ENCODE data around the gene DRD4. TPM values are rescaled to one million over a fixed set of nuclear protein-coding genes. Genes with fewer than 3 reads are reported as not detected.

The DRD4 gene
- total and polyA plus RNA-seq, 10 of the 15 experiments (the other 5 are each of a cell fraction or from before 2014, with no cell fraction given): not detected

GRCh38 chr11:619628-620050 lies 17.4 kb upstream of the DRD4 start:
- intact Hi-C loops (cut with micrococcal nuclease; ENCODE audit: unreplicated experiment) (loop anchor here (5.0 kb wide), 1 partner anchor 103 kb away; no protein-coding TSS in a partner anchor), in situ Hi-C loops (cut with MboI) (no loop called here)
- WGBS (ENCODE audit: insufficient coverage, insufficient replicate concordance, low lambda C conversion rate, missing lambda C conversion rate): 89% methylated on average over 20 of the region's 22 CpGs
- Histone ChIP-seq H3K36me3 (ENCODE audit: control insufficient read depth in 2 of 2, insufficient read depth in 2 of 2, low read length in 1 of 2) (no peaks in the 10 kb centered on the region; a peak in 1 of 4 replicates), H2AFZ (ENCODE audit: control insufficient read depth, low read depth, low read length) (no peak overlapping the region), H3K27me3 (replicated peaks in 1 of 2; ENCODE audit: control insufficient read depth in 2 of 2, insufficient read depth in 2 of 2, low read length in 1 of 2) (no peaks in the 10 kb centered on the region), H3K9me3 (replicated peaks; ENCODE audit: control insufficient read depth, insufficient read depth, low read length) (no peaks in the 10 kb centered on the region), H4K20me1 (ENCODE audit: control insufficient read depth, insufficient read depth) (no peaks in the 10 kb centered on the region), H3K4me3 (no peak overlapping the region), H3K27ac (ENCODE audit: control insufficient read depth, insufficient read depth) (no peak overlapping the region), H3K4me2 (ENCODE audit: control insufficient read depth, insufficient read depth) (no peak overlapping the region), H3K79me2 (ENCODE audit: control insufficient read depth, insufficient read depth, low read length) (peaks cover 11% of the 10 kb centered on the region), H3K4me1 (ENCODE audit: control insufficient read depth, insufficient read depth, low read length) (peaks cover 4% of the 10 kb centered on the region), H3K9ac (ENCODE audit: control insufficient read depth, insufficient read depth, low read length) (no peak overlapping the region)
- ChIA-PET SMC1A (ENCODE audit: uncharacterized antibody, unreplicated experiment) (no interaction called here), RAD21 (ENCODE audit: unreplicated experiment) (no interaction called here), POLR2A (interaction anchor here (0.5 kb wide), 1 partner anchor 106 kb away, joined by 4 read pairs; no protein-coding TSS in a partner anchor), CTCF (no interaction called here)
- no peak for FAIRE-seq
- no TSS peak for BruUV-seq (replicated peaks)
- DNase-seq (ENCODE audit: low read depth, low spot score): no peak
- ATAC-seq: no peak
- TF ChIP-seq ZBED1 (IDR thresholded peaks at IDR 0.05; ENCODE audit: borderline replicate concordance): no peak
- no peak for TF ChIP-seq E2F8 (IDR thresholded peaks at IDR 0.05; ENCODE audit: low read depth, partially characterized antibody)
- no peak for TF ChIP-seq NBN (IDR thresholded peaks at IDR 0.05)
- no peak for TF ChIP-seq EZH2 (IDR thresholded peaks at IDR 0.05; ENCODE audit: borderline replicate concordance, control insufficient read depth, low read depth, low read length)

GRCh38 chr11:620201-620600 lies 16.9 kb upstream of the DRD4 start:
- ChIA-PET CTCF (no interaction called here), POLR2A (interaction anchor here (0.5 kb wide), 1 partner anchor 106 kb away, joined by 4 read pairs; no protein-coding TSS in a partner anchor), RAD21 (ENCODE audit: unreplicated experiment) (no interaction called here), SMC1A (ENCODE audit: uncharacterized antibody, unreplicated experiment) (no interaction called here)
- no peak overlapping the region for H3K27ac ChIP-seq (ENCODE audit: control insufficient read depth, insufficient read depth)
- intact Hi-C loops (cut with micrococcal nuclease; ENCODE audit: unreplicated experiment): no loop called here
- FAIRE-seq (no peak), DNase-seq (ENCODE audit: low read depth, low spot score) (no peak), ATAC-seq (no peak)
- BruUV-seq (replicated peaks): no TSS peak
- no peak overlapping the region for H3K4me3 ChIP-seq
- no peak overlapping the region for H2AFZ ChIP-seq (ENCODE audit: control insufficient read depth, low read depth, low read length)
- in situ Hi-C loops (cut with MboI): no loop called here
- H3K9ac ChIP-seq (ENCODE audit: control insufficient read depth, insufficient read depth, low read length): no peak overlapping the region
- H3K79me2 ChIP-seq (ENCODE audit: control insufficient read depth, insufficient read depth, low read length): peaks cover 5% of the 10 kb centered on the region
- peaks cover 4% of the 10 kb centered on the region for H3K4me1 ChIP-seq (ENCODE audit: control insufficient read depth, insufficient read depth, low read length)
- 87% methylated on average over 13 of the region's 13 CpGs for WGBS (ENCODE audit: insufficient coverage, insufficient replicate concordance, low lambda C conversion rate, missing lambda C conversion rate)
- no peaks in the 10 kb centered on the region for H3K27me3 ChIP-seq (replicated peaks in 1 of 2; ENCODE audit: control insufficient read depth in 2 of 2, insufficient read depth in 2 of 2, low read length in 1 of 2)
- TF ChIP-seq DPF2 (IDR thresholded peaks at IDR 0.05) (no peak), NRF1 (conservative IDR thresholded peaks at IDR 0.05; ENCODE audit: low read depth, low read length) (no peak), TCF3 (IDR thresholded peaks at IDR 0.05; ENCODE audit: borderline replicate concordance, insufficient read depth, low read depth, low read length) (no peak), POLR2A (IDR thresholded peaks at IDR 0.05; ENCODE audit: low read depth, low read length) (peak; percentile 22; the same call in 1 of the 2 replicates)
- H3K9me3 ChIP-seq (replicated peaks; ENCODE audit: control insufficient read depth, insufficient read depth, low read length): no peaks in the 10 kb centered on the region
- H4K20me1 ChIP-seq (ENCODE audit: control insufficient read depth, insufficient read depth): no peaks in the 10 kb centered on the region
- H3K36me3 ChIP-seq (ENCODE audit: control insufficient read depth in 2 of 2, insufficient read depth in 2 of 2, low read length in 1 of 2): no peaks in the 10 kb centered on the region
- no peak overlapping the region for H3K4me2 ChIP-seq (ENCODE audit: control insufficient read depth, insufficient read depth)
